ENCODE measurements around the gene RIPPLY1. TPM values are rescaled to one million over a fixed set of nuclear protein-coding genes. Genes with fewer than 3 reads are reported as not detected.
"Not testable (repeated sequence)": the region's sequence is repeated elsewhere in the genome, so short reads cannot be mapped to it uniquely, and the experiment has no call there.

The RIPPLY1 gene
- total RNA-seq, 1 donor from 2014 or later, result not detected

GRCh38 chrX:106889468-106889867, 13.7 kb downstream of the RIPPLY1 start:
- no peaks in the 10 kb centered on the region for H3K27me3 ChIP-seq (ENCODE audit: insufficient read depth, low read length)
- no peaks in the 10 kb centered on the region for H3K36me3 ChIP-seq (ENCODE audit: insufficient read depth, low read length)
- no peaks in the 10 kb centered on the region for H3K9me3 ChIP-seq (ENCODE audit: insufficient read depth, low read depth, low read length)
- DNase-seq (ENCODE audit: low read depth), result no peak
- FAIRE-seq, result no peak
- no peak for TF ChIP-seq EZH2 (IDR thresholded peaks at IDR 0.05; ENCODE audit: insufficient read depth, low read length)
- H3K27ac ChIP-seq (ENCODE audit: low read depth, low read length), result no peak overlapping the region
- no peak overlapping the region for H3K4me2 ChIP-seq (ENCODE audit: low read length)
- no peak overlapping the region for H3K9ac ChIP-seq (ENCODE audit: low read length)
- no peaks in the 10 kb centered on the region for H3K4me1 Mint-ChIP-seq (ENCODE audit: low read depth, unreplicated experiment)
- no peak overlapping the region for H2AFZ ChIP-seq (ENCODE audit: low read depth, low read length)
- H3K27ac Mint-ChIP-seq (ENCODE audit: unreplicated experiment), result no peak overlapping the region
- H4K20me1 ChIP-seq (ENCODE audit: insufficient read depth, low read length), result no peaks in the 10 kb centered on the region
- H3K79me2 ChIP-seq (ENCODE audit: insufficient read depth, low read length), result no peaks in the 10 kb centered on the region
- H3K4me3 ChIP-seq (ENCODE audit: insufficient read depth, low read depth, low read length), result no peak overlapping the region
- H3K27me3 Mint-ChIP-seq (ENCODE audit: low read depth, unreplicated experiment), result no peaks in the 10 kb centered on the region
- peaks cover under 1% of the 10 kb centered on the region for H3K4me1 ChIP-seq (ENCODE audit: insufficient read depth, low read length)
- H3K36me3 Mint-ChIP-seq (ENCODE audit: low read depth, unreplicated experiment), result no peaks in the 10 kb centered on the region
- H3K9me3 Mint-ChIP-seq (ENCODE audit: unreplicated experiment), result no peaks in the 10 kb centered on the region
- no peak overlapping the region for H3K4me3 Mint-ChIP-seq (ENCODE audit: unreplicated experiment)

GRCh38 chrX:106875151-106875550, 28.0 kb downstream of the RIPPLY1 start:
- Histone ChIP-seq H3K36me3 (ENCODE audit: insufficient read depth, low read length) (no peaks in the 10 kb centered on the region), H3K9me3 (ENCODE audit: insufficient read depth, low read depth, low read length) (no peaks in the 10 kb centered on the region), H3K4me3 (ENCODE audit: insufficient read depth, low read depth, low read length) (no peak overlapping the region), H3K79me2 (ENCODE audit: insufficient read depth, low read length) (no peaks in the 10 kb centered on the region), H3K4me1 (ENCODE audit: insufficient read depth, low read length) (no peaks in the 10 kb centered on the region), H4K20me1 (ENCODE audit: insufficient read depth, low read length) (no peaks in the 10 kb centered on the region), H3K27ac (ENCODE audit: low read depth, low read length) (no peak overlapping the region), H3K4me2 (ENCODE audit: low read length) (no peak overlapping the region), H3K9ac (ENCODE audit: low read length) (no peak overlapping the region), H2AFZ (ENCODE audit: low read depth, low read length) (no peak overlapping the region), H3K27me3 (ENCODE audit: insufficient read depth, low read length) (no peaks in the 10 kb centered on the region)
- Mint-ChIP-seq H3K27me3 (ENCODE audit: low read depth, unreplicated experiment) (no peaks in the 10 kb centered on the region), H3K27ac (ENCODE audit: unreplicated experiment) (no peak overlapping the region), H3K4me1 (ENCODE audit: low read depth, unreplicated experiment) (no peaks in the 10 kb centered on the region), H3K4me3 (ENCODE audit: unreplicated experiment) (no peak overlapping the region), H3K9me3 (ENCODE audit: unreplicated experiment) (no peaks in the 10 kb centered on the region), H3K36me3 (ENCODE audit: low read depth, unreplicated experiment) (no peaks in the 10 kb centered on the region)
- TF ChIP-seq CTCF (IDR thresholded peaks at IDR 0.05; ENCODE audit: insufficient read depth, low read depth, low read length) (no peak), EZH2 (IDR thresholded peaks at IDR 0.05; ENCODE audit: insufficient read depth, low read length) (no peak)
- peak; percentile 68 for FAIRE-seq
- DNase-seq (ENCODE audit: low read depth), result peak; percentile 8

- no peak overlapping the region for H3K27ac ChIP-seq (ENCODE audit: low read depth, low read length)
- no peaks in the 10 kb centered on the region for H3K36me3 ChIP-seq (ENCODE audit: insufficient read depth, low read length)
- H3K4me2 ChIP-seq (ENCODE audit: low read length), result no peak overlapping the region
- H3K27ac Mint-ChIP-seq (ENCODE audit: unreplicated experiment), result no peak overlapping the region
- no peak for FAIRE-seq
- H3K9me3 Mint-ChIP-seq (ENCODE audit: unreplicated experiment), result no peaks in the 10 kb centered on the region
- H3K36me3 Mint-ChIP-seq (ENCODE audit: low read depth, unreplicated experiment), result no peaks in the 10 kb centered on the region
- no peak overlapping the region for H3K4me3 ChIP-seq (ENCODE audit: insufficient read depth, low read depth, low read length)
- no peaks in the 10 kb centered on the region for H3K27me3 ChIP-seq (ENCODE audit: insufficient read depth, low read length)
- H4K20me1 ChIP-seq (ENCODE audit: insufficient read depth, low read length), result no peaks in the 10 kb centered on the region
- no peaks in the 10 kb centered on the region for H3K9me3 ChIP-seq (ENCODE audit: insufficient read depth, low read depth, low read length)
- no peaks in the 10 kb centered on the region for H3K4me1 Mint-ChIP-seq (ENCODE audit: low read depth, unreplicated experiment)
- no peak overlapping the region for H3K9ac ChIP-seq (ENCODE audit: low read length)
- H3K79me2 ChIP-seq (ENCODE audit: insufficient read depth, low read length), result no peaks in the 10 kb centered on the region
- H2AFZ ChIP-seq (ENCODE audit: low read depth, low read length), result no peak overlapping the region
- H3K27me3 Mint-ChIP-seq (ENCODE audit: low read depth, unreplicated experiment), result no peaks in the 10 kb centered on the region
- no peaks in the 10 kb centered on the region for H3K4me1 ChIP-seq (ENCODE audit: insufficient read depth, low read length)
- H3K4me3 Mint-ChIP-seq (ENCODE audit: unreplicated experiment), result no peak overlapping the region
- TF ChIP-seq EZH2 (IDR thresholded peaks at IDR 0.05; ENCODE audit: insufficient read depth, low read length) (no peak), CTCF (IDR thresholded peaks at IDR 0.05; ENCODE audit: insufficient read depth, low read depth, low read length) (peak; percentile 28)
- peak; percentile 14 for DNase-seq (ENCODE audit: low read depth)
Measured at GRCh38 chrX:106874075-106874474, 29.1 kb downstream of the RIPPLY1 start.

GRCh38 chrX:106872796-106873195, 30.3 kb downstream of the RIPPLY1 start:
- not testable (repeated sequence) for H3K36me3 Mint-ChIP-seq (ENCODE audit: low read depth, unreplicated experiment); DNase-seq (ENCODE audit: low read depth); H3K4me3 Mint-ChIP-seq (ENCODE audit: unreplicated experiment); H3K4me1 ChIP-seq (ENCODE audit: insufficient read depth, low read length); H3K79me2 ChIP-seq (ENCODE audit: insufficient read depth, low read length); H3K27me3 ChIP-seq (ENCODE audit: insufficient read depth, low read length); H3K4me1 Mint-ChIP-seq (ENCODE audit: low read depth, unreplicated experiment); H3K27me3 Mint-ChIP-seq (ENCODE audit: low read depth, unreplicated experiment); H4K20me1 ChIP-seq (ENCODE audit: insufficient read depth, low read length); H3K27ac ChIP-seq (ENCODE audit: low read depth, low read length); H2AFZ ChIP-seq (ENCODE audit: low read depth, low read length); H3K36me3 ChIP-seq (ENCODE audit: insufficient read depth, low read length); FAIRE-seq; H3K9ac ChIP-seq (ENCODE audit: low read length); H3K9me3 ChIP-seq (ENCODE audit: insufficient read depth, low read depth, low read length); H3K27ac Mint-ChIP-seq (ENCODE audit: unreplicated experiment); H3K9me3 Mint-ChIP-seq (ENCODE audit: unreplicated experiment); H3K4me2 ChIP-seq (ENCODE audit: low read length); H3K4me3 ChIP-seq (ENCODE audit: insufficient read depth, low read depth, low read length)

Data from astrocyte (in vitro differentiated cells and primary cell).